Measurements from ENCODE around the gene CTSW.

CTSW gene

DNA sequence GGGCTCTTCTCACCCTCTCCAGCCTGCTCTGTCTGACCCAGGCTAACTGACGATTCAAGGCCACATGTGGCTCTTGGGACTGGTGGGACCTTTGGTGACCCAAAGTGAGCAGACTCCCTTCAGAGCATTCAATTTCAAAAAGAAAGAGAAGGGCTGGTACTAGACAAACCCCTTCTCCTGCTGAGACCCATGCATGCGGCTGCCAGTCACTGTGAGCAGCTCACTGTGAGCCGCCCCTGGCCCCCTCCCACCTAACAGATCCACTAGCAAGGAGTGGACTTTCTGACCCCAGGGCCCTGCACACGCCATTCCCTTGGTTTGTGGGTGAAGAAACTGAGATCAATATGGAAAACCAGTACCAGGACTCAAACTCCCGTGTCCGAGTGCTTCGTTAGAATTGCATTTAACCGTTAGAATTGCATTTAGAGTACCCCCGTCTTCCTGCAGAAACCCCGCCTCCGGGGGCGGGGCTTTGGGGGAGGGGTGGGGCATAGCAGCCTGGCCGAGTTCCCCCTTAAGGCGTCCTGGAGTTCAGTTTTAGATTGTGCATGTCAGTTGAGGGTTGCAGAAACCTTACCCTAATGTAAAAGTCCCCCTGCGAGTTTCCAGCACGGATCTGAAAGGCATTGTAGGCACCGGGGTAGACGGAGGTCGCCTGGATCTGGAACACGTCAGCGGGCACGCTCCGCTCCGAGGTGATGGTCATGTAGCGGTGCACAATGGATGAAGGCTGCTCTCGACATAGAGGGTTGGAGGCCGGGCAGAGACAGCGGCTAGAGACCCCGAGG, 12.2 kb upstream of the CTSW start:
- no peak for DNase-seq (ENCODE audit: low read depth)

DNA sequence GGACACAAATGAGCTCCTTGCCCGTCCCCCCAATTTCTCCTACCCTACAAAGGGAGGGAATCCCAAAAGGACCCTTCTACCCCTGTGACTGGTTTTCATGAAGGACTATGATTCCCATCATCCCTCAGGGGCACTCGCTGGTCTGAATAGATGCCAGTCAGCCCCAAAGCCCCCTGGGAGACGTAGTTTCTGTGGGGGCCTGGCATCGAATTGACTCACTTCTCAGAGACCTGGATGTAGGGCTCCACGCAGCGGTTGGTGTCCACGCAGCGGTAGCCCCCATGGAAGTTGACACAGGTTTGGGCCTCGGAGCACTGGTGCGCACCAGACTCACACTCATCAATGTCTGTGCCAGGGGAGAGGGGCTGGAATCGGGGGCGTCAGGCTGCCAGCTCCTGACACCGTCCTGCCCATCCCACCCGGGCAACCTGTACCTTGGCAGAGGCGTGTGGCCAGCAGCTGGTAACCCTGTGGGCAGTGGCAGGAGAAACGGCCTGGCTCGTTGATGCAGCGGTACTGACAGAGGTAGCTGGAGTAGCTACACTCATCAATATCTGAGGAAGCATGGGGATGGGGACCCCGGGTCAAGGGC, 11.5 kb upstream of the CTSW start:
- DNase-seq (ENCODE audit: low read depth): no peak

DNA sequence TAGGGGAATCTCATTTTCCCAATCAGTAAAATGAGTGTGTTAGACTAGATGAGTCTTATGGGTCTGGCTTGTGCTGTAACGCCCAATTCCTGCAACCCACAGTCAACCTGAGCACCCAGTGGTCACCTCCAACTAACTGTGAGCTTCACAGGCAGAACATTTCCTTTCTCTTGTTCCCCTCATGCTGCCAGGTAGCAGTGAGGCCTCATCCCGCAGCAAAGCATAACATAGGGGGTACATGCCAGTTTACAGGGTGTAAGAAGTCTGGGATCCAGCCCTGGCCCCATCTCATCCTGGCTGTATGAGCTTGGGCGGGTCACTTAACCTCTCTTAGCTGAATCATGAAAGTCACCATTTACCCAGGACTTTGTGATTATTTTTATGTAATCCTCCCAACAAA, 10.7 kb upstream of the CTSW start:
- no peak for DNase-seq (ENCODE audit: low read depth)

- DNase-seq (ENCODE audit: low read depth): no peak
Observed at GRCh38 chr11:65869643-65870306, 9.9 kb upstream of the CTSW start.

DNA sequence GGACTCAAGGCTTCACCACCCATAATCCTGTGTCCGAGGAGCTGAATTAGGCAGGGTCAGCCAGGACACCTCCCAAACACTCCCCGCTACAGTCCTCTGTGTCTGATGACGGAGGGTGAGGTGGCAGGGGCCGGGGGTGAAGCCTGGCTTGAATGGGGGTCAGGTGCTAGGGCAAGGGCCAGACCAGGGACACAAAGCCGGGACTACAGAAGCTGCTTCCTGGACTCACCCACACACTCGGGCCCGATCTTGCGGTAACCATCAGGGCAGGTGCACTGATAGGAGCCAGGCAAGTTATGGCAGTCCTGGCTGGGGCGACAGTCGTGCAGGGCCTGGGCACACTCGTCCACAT, 9.4 kb upstream of the CTSW start:
- DNase-seq (ENCODE audit: low read depth): no peak

GRCh38 chr11:65870706-65871681, 8.6 kb upstream of the CTSW start:
- DNase-seq (ENCODE audit: low read depth): no peak

- no peak for DNase-seq (ENCODE audit: low read depth)
Observed at GRCh38 chr11:65871811-65872548, 7.7 kb upstream of the CTSW start.

DNA sequence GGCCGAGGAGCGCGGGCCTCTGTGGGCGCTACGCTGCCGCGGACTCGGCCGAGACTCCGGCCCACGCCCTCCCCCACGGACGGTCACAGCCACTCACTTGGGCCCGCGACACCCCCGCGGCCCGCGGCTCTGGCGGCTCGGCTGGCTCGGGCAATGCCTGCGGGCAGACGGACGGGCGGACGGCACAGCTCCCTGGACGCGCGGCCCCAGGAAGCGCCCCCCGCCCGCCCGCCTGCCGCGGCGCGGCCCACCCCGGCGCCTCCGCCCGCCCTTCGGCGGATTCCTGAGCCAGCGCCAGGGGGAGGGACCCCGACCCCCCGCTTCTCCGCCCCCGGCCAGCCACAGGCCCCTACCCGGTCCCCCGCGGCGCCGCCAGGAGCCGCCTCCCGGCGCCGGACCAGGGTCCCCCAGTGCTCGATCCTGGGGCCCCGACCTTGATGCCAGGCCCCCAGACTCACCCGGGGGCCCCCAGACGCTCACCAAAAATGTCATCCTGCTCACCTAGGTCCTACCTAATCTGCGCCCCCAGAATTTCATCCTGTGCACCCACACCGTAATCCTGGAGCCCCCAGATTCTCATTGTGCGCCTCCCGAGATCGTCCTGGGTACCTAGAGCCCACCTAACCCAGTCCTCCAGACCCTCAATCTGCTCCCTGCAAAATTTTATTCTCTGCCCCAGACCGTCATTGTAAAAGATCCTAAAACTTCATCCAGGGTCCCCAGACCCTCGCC, 6.9 kb upstream of the CTSW start, which contains the start of gene EFEMP2:
TSS of gene EFEMP2 (minus strand) at position 215 of the 732 bp plus-strand sequence. CDS start 446 bp downstream, outside the sequence.
- DNase-seq (ENCODE audit: low read depth): no peak

DNA sequence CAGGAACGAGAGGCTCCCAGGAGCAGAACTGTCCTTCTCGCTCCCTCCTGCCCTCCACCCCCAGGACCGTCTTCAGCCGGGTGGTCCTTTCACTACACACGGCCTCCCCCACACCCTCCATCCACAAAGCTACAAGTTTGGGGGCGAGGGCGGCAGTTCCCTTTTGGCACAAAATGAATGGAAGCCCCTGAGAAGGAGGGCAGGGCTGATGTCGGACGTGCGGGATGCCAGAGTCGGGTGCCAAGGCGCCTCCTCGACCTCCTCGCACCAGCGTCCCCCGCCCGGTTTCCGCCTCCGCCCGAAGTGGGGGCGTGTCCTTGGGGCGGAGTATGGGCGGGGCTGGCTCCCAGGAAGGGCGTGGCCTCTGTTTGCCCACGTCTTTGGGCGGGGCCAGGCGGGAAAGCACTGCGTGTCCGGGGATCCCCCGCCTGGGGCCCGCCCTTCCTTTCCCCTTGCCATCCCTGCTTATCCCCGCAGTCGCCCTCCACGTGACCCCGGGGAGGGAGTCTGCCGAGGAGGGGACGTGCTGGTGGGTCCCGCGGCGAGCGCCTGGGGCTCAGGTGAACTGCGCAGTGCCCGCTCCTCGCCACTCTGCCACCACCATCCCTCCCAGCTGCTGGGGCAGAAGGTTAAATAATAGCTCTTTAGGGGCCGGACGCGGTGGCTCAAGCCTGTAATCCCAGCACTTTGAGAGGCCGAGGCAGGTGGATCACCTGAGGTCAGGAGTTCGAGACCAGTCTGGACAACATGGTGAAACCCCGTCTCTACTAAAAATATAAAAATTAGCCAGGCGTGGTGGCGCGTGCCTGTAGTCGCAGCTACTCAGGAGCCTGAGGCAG, 6.1 kb upstream of the CTSW start:
- DNase-seq (ENCODE audit: low read depth): peak; percentile 96

- DNase-seq (ENCODE audit: low read depth): no peak
Observed at GRCh38 chr11:65880027-65880426, 390 bp downstream of the CTSW start.

DNA sequence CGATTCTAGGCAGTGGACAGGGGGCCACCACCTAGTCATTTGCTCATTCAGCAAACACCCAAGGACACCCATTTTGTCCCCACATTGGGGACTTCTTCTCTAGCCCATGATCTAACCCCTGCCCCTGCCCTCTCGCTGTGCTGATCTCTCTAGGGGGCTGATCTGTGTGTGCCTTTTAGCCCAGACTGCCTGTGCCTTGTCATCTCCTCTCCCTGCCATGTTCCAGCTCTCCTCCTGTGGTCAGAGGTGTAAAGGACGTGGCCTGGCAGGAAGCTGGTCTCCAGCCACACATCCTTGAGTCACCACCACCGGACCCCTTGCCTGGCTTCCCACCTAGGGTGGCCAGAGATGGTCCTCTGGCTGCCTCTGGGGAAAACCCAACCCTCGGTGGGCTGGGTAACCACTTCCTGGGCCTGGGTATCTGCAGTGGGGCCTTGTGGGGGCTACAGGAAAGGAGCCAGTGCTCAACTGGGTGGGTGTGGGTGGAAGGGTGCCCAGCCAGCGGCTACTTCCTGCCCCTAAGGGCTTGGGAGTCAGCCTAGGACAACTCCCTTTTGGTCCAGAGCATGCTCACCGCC, 1.3 kb downstream of the CTSW start:
- DNase-seq (ENCODE audit: low read depth): no peak

DNA sequence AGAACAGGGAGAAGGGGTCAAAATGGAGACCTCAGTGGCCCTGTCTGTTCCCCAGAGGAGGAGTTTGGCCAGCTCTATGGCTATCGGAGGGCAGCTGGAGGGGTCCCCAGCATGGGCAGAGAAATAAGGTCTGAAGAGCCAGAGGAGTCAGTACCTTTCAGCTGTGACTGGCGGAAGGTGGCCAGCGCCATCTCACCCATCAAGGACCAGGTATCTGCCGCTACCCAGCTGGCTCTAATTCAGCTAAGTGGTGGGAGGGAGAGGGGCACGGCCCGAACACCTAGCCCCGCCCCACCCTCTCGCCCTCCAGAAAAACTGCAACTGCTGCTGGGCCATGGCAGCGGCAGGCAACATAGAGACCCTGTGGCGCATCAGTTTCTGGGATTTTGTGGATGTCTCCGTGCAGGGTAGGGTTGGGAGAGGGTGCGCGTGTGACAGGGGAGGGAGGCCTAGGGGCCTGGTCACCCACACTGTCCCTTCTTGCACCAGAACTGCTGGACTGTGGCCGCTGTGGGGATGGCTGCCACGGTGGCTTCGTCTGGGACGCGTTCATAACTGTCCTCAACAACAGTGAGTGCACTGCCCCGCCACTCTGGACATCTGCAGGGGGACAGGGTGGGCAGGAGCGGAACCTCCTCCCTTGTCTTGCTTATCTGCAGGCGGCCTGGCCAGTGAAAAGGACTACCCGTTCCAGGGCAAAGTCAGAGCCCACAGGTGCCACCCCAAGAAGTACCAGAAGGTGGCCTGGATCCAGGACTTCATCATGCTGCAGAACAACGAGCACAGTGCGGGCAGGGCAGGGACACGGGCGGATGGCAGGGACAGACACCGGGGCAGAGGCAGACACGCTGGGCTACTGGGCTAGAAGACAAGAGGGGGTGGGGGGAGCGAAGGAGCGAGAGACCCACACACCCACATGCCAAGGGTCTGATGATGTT, 2.8 kb downstream of the CTSW start:
- DNase-seq (ENCODE audit: low read depth): no peak

DNA sequence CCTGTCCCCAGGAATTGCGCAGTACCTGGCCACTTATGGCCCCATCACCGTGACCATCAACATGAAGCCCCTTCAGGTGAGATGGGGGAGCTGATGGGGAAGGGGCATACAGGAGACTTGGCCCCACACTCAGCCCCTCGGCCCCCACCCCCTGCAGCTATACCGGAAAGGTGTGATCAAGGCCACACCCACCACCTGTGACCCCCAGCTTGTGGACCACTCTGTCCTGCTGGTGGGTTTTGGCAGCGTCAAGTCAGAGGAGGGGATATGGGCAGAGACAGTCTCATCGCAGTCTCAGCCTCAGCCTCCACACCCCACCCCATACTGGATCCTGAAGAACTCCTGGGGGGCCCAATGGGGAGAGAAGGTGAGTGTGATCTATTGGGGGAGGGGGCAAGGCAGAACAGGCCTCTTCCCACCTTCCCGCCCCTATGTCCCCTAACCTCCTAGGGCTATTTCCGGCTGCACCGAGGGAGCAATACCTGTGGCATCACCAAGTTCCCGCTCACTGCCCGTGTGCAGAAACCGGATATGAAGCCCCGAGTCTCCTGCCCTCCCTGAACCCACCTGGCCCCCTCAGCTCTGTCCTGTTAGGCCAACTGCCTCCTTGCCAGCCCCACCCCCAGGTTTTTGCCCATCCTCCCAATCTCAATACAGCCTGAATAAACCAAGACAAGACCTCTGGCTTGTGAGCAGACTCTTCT, 3.6 kb downstream of the CTSW start:
- no peak for DNase-seq (ENCODE audit: low read depth)

DNA sequence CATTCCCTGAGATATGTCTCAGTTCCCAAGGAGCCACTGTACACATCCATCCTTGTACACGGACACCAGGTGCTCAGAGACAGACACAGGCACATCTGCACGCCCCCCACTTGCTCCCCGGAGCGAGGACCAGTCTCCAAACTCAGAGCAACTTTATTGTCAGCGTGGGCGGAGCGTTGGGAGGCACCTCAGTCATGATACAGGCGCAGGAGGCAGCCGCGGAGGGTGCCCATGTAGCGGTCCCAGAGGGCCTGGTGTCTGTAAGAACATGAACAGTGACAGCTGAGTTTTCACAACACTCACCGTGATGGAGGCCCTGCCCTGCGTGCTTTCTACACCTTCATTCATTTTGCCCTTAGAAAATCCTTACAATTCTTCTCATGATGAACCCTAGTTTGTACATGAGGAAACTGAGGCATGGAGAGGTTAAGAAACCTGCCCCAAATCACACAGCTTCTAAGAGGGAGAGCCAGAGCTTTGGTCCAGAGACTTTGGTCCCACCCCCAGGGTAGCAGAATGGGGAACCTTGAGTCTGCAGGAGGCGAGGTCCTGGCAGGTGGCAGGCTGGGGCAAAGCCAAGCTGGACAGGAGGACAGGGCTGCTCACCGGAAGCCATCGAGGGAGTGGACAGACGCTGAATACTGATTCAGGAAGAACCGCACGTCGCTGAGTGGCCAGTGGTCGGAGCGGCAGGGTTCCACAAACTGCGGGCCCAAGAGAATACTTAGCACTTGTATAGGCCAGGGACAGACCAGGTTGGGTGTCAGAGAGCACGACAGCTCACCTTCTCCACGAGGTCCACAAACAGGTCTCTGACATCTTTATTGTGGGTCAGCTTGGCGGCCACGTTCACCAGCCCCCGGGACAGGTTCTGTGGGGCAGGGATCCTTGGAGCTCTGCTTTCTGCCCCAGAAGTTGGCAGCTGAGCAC, 4.4 kb downstream of the CTSW start:
- no peak for DNase-seq (ENCODE audit: low read depth)

GRCh38 chr11:65884716-65885092, 5.1 kb downstream of the CTSW start:
- DNase-seq (ENCODE audit: low read depth): peak; percentile 79

DNA sequence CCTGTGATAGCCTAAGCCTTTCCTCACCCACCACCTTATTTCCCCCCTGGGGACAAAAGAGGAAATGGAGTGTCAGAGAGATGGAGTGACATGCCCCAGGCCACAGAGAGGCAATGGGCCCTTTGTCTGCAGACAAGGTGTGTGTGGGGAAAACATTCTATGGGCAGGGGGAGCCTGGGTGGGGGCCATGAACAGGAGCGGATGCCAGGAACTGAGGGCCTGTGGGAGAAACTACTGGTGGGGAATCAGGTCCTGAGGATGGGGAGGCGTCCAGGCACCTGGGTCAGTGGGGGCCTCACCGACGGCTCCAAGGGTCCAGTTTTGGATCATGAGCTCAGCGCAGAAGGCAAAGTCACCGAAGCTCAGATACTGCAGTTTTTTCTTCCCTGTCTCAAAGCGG, 5.6 kb downstream of the CTSW start:
- DNase-seq (ENCODE audit: low read depth): no peak
